NCI-H524 treated with DMSO at 0.1 percent for 48 hours (cell line): ENCODE data around the gene LRRC41.
"Not testable (repeated sequence)": the region's sequence is repeated elsewhere in the genome, so short reads cannot be mapped to it uniquely, and the experiment has no call there.

Experiments
- DNase-seq: peaks from one replicate; lab custom pipeline; 2025; lab: John Stamatoyannopoulos, UW

Gene LRRC41

GRCh38 chr1:46325285-46326076, 22.1 kb upstream of the LRRC41 start:
- not testable (repeated sequence) for DNase-seq

- not testable (repeated sequence) for DNase-seq
These were observed 18.8 kb upstream of the LRRC41 start for GRCh38 chr1:46322191-46322590.

- peak; percentile 47 for DNase-seq
These were observed 16.8 kb upstream of the LRRC41 start for GRCh38 chr1:46319960-46320914.

GRCh38 chr1:46319301-46319700, 15.9 kb upstream of the LRRC41 start:
- not testable (repeated sequence) for DNase-seq

GRCh38 chr1:46317323-46317722, 13.9 kb upstream of the LRRC41 start:
- no peak for DNase-seq

- no peak for DNase-seq
These were observed 12.4 kb upstream of the LRRC41 start for GRCh38 chr1:46315669-46316403.

GRCh38 chr1:46310321-46310720, 6.9 kb upstream of the LRRC41 start:
- DNase-seq, result no peak

- DNase-seq, result no peak
These were observed 6.2 kb upstream of the LRRC41 start for GRCh38 chr1:46309401-46310159.

- DNase-seq, result no peak
These were observed 2.7 kb upstream of the LRRC41 start for GRCh38 chr1:46306159-46306530.

GRCh38 chr1:46303872-46304326, 483 bp upstream of the LRRC41 start:
- DNase-seq, result no peak

GRCh38 chr1:46302641-46303037, 777 bp downstream of the LRRC41 start:
- DNase-seq, result no peak

- DNase-seq, result no peak
These were observed 1.4 kb downstream of the LRRC41 start for GRCh38 chr1:46301808-46302640.

- DNase-seq, result no peak
These were observed 2.0 kb downstream of the LRRC41 start for GRCh38 chr1:46301406-46301807.

- DNase-seq, result no peak
These were observed 2.6 kb downstream of the LRRC41 start for GRCh38 chr1:46300673-46301405.

- DNase-seq, result no peak
These were observed 5.0 kb downstream of the LRRC41 start for GRCh38 chr1:46298387-46298786.

GRCh38 chr1:46295306-46295705, 8.1 kb downstream of the LRRC41 start:
- no peak for DNase-seq

- DNase-seq, result no peak
These were observed 13.4 kb downstream of the LRRC41 start for GRCh38 chr1:46289976-46290375.

GRCh38 chr1:46289134-46289494, 14.3 kb downstream of the LRRC41 start:
- DNase-seq, result no peak

- no peak for DNase-seq
These were observed 14.8 kb downstream of the LRRC41 start for GRCh38 chr1:46288485-46289133.
